Brain microvascular endothelial cell (primary cell): ENCODE measurements around the gene FBXO5.

Source experiments
- DNase-seq: peaks from one replicate; pipeline ENCODE4 v3.0.0-alpha.2; 2020
- H3K27ac ChIP-seq: fragments of 250-450 bp; sonication (Bioruptor Pico); 2 replicates; pipeline ENCODE4 v1.5.1; 2020; ENCODE audit warnings: mild to moderate bottlenecking, moderate library complexity
- H3K27me3 ChIP-seq: fragments of 250-450 bp; sonication (Bioruptor Pico); replicated peaks from 2 replicates; pipeline ENCODE4 v1.5.1; 2020; ENCODE audit warnings: mild to moderate bottlenecking
- H3K36me3 ChIP-seq: fragments of 250-450 bp; sonication (Bioruptor Pico); replicated peaks from 2 replicates; pipeline ENCODE4 v1.5.1; 2020; ENCODE audit warnings: mild to moderate bottlenecking
- H3K4me3 ChIP-seq: 2 replicates; pipeline ENCODE4 v1.5.1; 2011; ENCODE audit warnings: low read depth, mild to moderate bottlenecking, control low read depth, low read length, moderate library complexity
- in situ Hi-C: cut with HindIII; loops from 2 replicates; pipeline ENCODE4 v1.10.0; 2017; ENCODE audit warnings: low sequenced_read_pairs, low pct_ligation_motif_present
- TF ChIP-seq, protein P1 (sequence below): IDR thresholded peaks from 2 replicates; pipeline ENCODE4 v1.5.1; 2011; ENCODE audit warnings: low read depth, mild to moderate bottlenecking, moderate library complexity, low read length, control low read depth, inconsistent platforms; ENCODE audit errors: missing control alignments

The FBXO5 gene

DNA sequence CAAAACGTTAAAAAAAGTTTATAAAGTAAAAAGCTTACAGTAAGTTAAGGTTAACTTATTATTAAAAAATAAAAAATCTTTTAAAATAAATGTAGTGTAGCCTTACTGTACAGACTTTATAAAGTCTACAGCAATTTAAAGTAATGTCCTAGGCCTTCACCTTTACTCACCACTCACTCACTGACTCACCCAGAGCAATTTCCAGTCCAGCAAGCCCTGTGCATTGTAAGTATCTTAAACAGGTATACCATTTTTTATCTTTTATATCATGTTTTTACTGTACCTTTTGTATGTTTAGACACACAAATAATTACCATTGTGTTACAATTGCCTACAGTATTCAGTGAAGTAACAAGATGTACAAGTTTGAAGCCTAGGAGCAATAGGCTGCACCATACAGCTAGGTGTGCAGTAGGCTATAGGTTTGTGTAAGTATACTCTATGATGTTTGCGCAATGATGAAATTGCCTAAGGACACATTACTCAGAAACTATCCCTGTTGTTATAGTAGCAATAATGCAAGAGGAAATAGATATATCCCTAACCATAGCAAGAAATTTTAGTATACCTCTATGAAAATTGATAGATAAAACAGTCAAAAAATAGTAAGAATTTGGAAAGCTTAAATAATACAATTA is 39.5 kb downstream of the FBXO5 start:
- H3K4me3 ChIP-seq, result no peak overlapping the region
- H3K36me3 ChIP-seq, result no peaks in the 10 kb centered on the region
- in situ Hi-C loops, result loop anchor here (25.0 kb wide), 1 partner anchor 181 kb away; the partner anchor contains the start of gene VIP
- no peak for DNase-seq
- H3K27me3 ChIP-seq, result no peaks in the 10 kb centered on the region
- TF ChIP-seq, protein P1, sequence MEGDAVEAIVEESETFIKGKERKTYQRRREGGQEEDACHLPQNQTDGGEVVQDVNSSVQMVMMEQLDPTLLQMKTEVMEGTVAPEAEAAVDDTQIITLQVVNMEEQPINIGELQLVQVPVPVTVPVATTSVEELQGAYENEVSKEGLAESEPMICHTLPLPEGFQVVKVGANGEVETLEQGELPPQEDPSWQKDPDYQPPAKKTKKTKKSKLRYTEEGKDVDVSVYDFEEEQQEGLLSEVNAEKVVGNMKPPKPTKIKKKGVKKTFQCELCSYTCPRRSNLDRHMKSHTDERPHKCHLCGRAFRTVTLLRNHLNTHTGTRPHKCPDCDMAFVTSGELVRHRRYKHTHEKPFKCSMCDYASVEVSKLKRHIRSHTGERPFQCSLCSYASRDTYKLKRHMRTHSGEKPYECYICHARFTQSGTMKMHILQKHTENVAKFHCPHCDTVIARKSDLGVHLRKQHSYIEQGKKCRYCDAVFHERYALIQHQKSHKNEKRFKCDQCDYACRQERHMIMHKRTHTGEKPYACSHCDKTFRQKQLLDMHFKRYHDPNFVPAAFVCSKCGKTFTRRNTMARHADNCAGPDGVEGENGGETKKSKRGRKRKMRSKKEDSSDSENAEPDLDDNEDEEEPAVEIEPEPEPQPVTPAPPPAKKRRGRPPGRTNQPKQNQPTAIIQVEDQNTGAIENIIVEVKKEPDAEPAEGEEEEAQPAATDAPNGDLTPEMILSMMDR, result no peak
- no peak overlapping the region for H3K27ac ChIP-seq

DNA sequence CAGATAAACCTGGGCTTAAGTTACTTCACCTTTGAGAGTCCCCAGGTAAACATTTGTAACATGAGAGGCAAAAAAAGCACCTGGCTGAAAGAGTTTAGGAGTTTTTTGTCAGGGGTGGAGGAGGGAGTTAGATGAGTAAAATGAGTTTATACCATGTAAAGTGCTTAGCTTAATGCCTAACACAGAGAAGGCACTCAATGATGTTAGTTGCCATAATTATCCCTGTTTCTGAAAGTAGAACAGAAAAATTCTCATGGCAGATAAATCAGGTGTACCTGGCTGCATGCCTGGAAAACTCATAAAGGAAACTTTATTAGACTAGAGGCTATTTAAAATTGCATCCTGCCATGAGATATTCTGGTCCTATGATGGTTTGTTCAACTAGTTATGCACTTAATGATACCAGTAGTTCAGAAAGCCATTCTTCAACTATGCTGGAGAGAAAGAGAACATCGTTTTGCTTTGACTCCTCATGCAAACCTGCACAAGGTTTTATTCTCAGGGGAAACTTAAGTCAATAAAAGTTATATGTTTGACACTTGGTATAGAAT is 40.4 kb downstream of the FBXO5 start:
- Histone ChIP-seq H3K4me3 (no peak overlapping the region), H3K36me3 (no peaks in the 10 kb centered on the region), H3K27ac (no peak overlapping the region), H3K27me3 (no peaks in the 10 kb centered on the region)
- DNase-seq, result no peak
- in situ Hi-C loops, result loop anchor here (25.0 kb wide), 1 partner anchor 180 kb away; the partner anchor contains the start of gene VIP
- TF ChIP-seq, protein P1, result no peak

DNA sequence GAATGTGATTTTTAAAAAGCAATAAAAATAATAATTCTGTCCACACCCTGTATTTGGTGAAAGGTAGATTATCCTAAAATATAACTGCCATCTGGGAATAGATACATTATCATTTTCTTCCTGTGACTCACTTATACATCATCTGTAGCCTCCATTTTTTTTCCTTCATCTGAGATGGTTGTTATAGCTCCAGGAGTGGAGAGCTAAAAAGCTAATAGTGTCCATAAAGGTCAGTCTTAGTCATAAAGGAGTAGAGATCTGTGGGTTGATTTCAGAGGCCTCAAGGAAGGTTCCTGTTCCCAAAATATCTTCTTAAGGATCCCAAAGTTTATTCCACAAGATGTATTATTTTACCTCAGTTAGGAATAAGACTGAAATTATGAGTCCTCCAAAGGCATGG is 41.1 kb downstream of the FBXO5 start:
- no peaks in the 10 kb centered on the region for H3K27me3 ChIP-seq
- DNase-seq, result no peak
- no peak overlapping the region for H3K4me3 ChIP-seq
- no peaks in the 10 kb centered on the region for H3K36me3 ChIP-seq
- in situ Hi-C loops, result loop anchor here (25.0 kb wide), 1 partner anchor 179 kb away; the partner anchor contains the start of gene VIP
- TF ChIP-seq, protein P1, result no peak
- no peak overlapping the region for H3K27ac ChIP-seq

DNA sequence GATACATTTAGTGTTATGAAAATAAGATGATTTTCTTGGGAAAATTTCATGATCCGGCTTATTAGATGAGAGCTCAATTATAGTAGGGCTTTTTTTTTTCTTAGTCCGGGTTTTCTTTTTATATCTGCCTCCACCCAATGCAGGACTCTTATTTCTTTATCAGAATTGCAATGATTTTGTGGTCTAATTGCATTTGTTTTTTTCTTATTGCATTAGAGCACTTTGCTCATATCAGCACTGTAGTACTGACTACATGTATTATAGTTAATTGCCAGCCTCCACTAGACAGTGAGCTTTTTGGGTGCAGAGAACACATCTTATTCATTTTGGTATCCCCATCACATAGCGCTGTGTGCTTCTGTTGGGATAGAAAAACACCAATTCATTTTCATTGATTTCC is 50.0 kb downstream of the FBXO5 start:
- Histone ChIP-seq H3K4me3 (no peak overlapping the region), H3K27me3 (no peaks in the 10 kb centered on the region), H3K36me3 (no peaks in the 10 kb centered on the region), H3K27ac (no peak overlapping the region)
- in situ Hi-C loops, result loop anchor here (25.0 kb wide), 1 partner anchor 171 kb away; the partner anchor contains the start of gene VIP
- TF ChIP-seq, protein P1, result no peak
- no peak for DNase-seq

DNA sequence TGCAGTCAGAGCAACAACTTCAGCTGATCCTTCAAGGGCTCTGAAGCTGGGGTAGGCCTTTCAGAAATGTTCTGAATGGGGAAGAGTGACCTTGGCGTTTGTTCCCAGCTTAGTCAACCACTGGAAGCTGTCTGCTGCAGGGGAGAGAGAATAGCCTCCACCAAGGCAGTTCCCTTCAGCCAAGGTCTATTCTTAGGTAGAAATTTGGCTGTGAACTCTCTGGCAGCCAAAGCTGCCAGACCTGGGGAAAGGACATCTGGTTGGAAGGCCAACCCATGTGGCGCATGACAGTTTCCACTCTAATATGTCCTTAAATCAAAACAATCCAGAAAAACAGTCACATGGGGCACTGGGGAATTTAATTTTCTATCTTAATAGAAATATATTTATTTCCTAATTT is 60.1 kb downstream of the FBXO5 start:
- no peak for DNase-seq
- H3K36me3 ChIP-seq, result no peaks in the 10 kb centered on the region
- in situ Hi-C loops, result no loop called here
- TF ChIP-seq, protein P1, result no peak
- H3K27me3 ChIP-seq, result no peaks in the 10 kb centered on the region
- no peak overlapping the region for H3K4me3 ChIP-seq
- H3K27ac ChIP-seq, result no peak overlapping the region
